Stimulated activated CD8-positive, alpha-beta memory T cell treated with anti-CD3 and anti-CD28 coated beads, Interleukin-15, amount 100 ng/mL, for 4 hours (primary cell): ENCODE data around the gene ATG13.
"Not testable (repeated sequence)": the region's sequence is repeated elsewhere in the genome, so short reads cannot be mapped to it uniquely, and the experiment has no call there.

Experiments used
- DNase-seq, 2 donors: peaks; one replicate each; pipeline ENCODE4 v3.0.0-alpha.2; 2020; ENCODE audit warnings: low read depth in 2 of 2

ATG13 gene

DNA sequence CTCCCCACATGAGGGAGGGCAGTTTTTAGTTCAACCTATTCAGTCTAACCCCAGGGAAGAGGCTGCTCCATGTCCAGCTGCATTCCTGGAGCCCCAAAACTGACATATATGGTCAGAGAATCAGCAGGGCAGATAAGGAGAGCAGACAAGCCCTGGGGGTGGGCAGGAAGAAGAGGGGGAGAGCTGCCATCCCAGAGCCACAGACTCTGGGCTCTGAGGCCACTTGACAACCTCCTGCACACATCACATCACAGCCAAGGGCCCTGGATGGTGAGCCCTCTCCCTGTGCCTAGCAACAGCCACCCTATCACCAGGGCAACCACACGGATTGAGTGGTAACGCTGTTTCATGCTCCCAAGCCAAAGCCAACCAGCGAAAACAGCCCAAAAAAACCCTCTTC lies 80.0 kb downstream of the ATG13 start:
- DNase-seq: no peak

DNA sequence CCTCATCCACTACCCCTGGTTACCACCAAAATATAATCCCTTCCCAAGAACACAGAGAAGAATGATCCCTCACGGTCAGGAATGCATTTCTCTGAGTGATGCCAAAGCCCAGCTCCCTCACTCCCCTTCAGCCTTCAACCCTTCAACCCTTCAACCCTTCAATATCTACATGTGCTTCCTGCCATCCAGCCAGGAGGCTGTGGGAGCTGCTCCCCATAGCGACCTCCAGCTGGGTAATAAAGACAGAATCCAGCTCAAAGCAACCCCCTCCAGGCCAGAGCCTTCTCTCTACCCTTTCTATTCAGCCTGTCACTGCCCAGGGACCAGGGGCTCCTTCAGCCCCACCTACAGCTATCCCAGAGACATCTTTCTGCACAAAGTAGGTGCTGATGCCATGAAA lies 80.4 kb downstream of the ATG13 start:
- DNase-seq: no peak

DNA sequence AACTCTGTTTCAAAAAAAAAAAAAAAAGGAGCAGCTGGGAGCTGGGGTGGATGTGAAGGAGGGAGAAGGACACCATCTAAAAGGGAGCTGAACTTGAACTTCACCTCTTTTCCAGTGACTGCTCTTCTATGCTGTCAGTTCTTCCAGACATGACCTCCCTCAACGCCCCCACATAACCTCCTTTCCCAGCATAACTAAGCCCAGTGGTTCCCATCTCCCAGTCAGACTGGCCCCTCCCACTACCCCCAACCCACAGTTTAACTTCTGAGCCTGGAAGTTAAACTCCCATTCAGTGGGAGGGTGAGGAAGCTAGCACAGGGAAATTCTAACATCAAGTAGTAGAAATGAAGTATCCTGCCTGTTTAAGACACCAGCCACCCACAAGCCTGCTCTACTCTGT lies 81.2 kb downstream of the ATG13 start:
- DNase-seq: no peak

DNA sequence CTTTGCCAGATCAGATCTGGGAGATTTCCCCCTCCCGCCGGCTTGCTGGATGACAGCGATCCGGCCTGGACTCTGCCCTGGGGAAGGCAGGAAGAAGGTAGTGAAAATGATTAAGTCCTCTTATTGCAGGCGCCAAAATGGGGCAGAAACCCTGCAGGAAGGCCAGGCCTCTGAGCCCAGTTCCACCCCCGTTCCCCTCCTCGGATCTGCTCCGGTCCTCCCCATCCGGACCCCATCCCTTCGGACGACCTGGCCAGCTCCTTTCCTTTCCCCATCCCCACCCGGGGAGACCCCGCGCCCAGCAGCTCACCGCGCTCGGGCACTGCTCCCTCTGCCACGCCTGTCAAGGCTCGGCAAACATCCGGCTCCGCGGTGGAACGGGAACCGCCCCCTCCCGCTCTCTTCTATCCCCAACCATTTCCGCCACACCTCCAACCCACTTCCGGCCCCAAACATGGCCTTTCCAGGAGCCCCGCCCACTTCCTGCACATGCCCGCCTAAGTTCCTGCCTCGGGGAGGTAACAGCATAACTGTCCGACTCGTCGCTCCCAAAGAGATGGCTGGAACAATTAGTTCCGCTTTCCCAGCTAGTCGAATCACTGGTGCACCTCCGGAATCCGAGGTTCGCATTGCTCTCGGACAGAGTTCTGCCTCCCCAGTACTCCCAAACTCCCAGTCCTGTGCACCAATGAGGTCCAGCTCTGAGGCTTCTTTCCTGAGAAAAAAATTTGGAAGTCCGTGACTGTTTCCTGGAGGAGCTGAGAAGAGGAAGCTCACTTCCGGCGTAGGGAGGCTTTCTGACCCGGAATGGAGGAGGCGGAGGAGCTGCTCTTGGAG lies 83.1 kb downstream of the ATG13 start, which contains the start of the genes ARHGAP1 and ZNF408:
Gene ARHGAP1, minus strand, starts transcription at position 379 of the 837 bp plus-strand sequence. CDS start 4,512 bp downstream, outside the sequence.
Gene ZNF408, plus strand, starts transcription at position 791 of the 837 bp plus-strand sequence. Its CDS starts 17 bp downstream, at position 808.
- DNase-seq: peak; percentile 97 to 99

DNA sequence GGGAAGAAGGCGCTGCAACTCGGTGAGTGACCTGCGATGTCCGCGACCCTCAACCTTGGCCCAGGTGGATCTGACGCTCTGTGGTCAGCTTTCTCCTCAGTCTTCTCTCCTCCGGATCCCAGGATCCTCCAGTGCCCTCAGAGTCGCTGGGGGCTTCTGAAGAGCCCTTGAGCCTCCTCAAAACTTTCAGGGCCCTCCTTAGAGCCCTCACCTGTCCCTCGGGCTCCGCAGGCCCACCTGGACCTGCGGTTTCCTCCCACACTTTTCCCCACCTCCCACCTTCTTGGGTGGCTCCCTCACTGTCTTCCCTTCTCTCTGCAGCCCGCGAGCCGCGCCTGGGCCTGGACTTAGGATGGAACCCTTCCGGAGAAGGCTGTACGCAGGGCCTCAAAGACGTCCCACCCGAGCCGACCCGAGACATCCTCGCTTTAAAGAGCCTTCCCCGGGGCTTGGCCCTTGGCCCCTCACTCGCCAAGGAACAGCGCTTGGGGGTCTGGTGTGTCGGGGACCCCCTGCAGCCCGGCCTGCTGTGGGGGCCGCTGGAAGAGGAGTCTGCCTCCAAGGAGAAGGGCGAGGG lies 83.8 kb downstream of the ATG13 start:
- no peak for DNase-seq

DNA sequence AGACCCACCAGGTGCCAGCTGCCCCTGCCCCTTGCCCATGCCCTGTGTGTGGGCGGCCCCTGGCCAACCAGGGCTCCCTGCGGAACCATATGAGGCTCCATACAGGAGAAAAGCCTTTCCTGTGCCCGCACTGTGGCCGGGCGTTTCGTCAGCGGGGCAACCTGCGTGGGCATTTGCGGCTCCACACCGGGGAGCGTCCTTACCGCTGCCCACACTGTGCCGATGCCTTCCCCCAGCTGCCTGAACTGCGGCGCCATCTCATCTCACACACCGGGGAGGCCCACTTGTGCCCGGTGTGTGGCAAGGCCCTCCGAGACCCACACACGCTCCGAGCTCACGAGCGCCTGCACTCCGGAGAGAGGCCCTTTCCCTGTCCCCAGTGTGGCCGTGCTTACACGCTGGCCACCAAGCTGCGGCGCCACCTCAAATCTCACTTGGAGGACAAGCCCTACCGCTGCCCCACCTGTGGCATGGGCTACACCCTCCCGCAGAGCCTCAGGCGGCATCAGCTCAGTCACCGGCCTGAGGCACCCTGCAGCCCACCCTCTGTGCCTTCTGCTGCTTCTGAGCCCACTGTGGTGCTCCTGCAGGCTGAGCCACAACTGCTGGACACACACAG lies 87.8 kb downstream of the ATG13 start:
- DNase-seq: no peak

DNA sequence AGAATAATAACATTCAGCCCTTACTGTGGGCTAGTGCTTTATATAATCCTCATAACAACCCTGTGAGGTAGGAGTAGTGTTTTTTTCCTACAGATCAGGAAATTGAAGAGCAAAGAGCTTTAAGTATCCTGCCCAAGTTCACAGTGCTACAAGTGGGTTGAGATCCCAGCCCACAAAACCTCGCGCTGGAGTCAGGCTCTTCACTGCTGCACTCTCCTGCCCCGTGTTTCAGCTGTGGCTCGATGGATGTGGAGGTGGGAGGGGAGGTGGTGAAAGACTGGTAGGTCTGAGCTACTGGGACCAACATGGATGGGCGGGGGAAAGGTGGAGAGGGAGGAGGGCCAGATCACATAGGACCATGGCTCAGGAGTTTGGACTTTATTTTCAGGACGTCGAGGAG lies 89.5 kb downstream of the ATG13 start:
- DNase-seq: no peak

DNA sequence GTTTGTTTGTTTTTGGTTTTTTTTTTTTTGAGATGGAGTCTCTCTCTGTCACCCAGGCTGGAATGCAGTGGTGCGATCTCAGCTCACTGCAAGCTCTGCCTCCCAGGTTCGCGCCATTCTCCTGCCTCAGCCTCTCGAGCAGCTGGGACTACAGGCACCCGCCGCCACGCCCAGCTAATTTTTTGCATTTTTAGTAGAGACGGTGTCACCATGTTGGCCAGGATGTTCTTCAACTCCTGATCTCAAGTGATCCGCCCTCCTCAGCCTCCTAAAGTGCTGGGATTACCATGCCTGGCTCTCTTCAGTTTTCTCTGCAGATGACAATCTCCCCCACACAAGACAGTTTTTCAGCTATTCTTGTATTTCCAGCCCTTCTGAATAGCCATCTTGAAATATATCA lies 92.0 kb downstream of the ATG13 start:
- not testable (repeated sequence) for DNase-seq

DNA sequence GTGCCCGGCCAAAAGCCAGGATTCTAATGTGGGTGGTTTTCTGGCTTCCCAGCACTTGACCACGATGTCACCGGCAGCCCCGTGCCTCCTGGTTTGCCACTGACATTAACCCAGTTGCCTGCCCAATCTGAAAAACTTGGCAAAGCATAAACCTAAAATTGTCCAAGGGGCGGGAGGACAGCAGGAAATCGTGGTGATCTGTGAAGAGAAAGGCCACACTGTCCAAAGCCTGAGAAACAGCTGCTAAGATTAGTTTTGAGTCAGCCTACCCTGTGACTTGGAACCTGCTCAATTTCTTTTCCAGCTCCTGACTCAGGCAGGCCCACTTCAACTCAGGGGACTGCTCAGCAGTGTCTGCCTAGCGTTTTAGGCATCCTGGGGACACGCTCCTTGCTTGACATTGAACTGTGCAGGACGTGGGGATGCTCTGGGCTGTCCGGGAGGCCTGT lies 93.5 kb downstream of the ATG13 start:
- no peak for DNase-seq

DNA sequence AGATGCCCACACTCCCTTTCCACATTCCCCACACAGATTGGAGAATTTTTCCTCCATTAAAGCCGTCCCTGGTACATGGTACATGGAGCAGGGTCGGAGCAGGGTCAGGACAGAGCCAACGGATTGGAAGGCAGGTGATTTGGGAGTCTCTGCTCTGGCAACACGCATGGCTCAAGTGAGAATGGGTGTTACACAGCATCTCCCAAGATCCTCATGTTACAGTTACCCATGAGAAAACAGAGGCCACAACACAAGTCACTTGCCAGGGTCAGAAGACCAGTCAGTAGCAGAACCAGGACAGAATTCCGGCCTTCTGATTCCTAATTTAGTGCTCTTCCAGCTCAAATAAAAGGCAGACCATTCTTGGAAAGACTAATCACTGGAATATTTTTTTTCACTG lies 94.0 kb downstream of the ATG13 start:
- no peak for DNase-seq

DNA sequence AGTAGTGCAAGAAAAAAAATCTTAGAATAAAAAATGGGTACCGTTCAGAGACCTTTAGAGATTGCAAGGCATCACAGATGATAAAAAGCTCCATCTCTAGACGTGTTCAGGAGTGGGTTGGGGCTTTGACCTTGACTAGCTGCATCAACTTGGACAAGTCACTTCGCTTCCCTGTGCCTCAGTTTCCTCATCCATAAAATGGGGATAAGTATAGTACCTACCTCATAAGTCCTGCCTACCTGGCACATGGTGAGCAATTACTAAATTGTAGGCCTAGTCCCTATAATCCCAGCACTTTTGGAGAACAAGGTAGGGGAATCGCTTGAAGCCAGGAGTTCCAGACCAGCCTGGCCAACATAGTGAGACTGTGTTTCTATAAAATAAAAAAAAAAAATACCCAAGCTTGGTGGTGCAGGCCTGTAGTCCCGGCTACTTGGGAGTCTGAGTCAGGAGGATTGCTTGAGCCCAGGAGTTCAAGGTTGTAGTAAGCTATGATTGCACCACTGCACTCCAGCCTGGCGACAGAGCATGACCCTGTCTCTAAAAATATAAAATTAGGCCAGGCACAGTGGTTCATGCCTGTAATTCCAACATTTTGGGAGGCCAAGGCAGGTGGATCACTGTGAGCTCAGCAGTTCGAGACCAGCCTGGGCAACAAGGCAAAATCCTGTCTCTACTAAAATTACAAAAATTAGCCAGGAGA lies 95.7 kb downstream of the ATG13 start:
- no peak for DNase-seq

DNA sequence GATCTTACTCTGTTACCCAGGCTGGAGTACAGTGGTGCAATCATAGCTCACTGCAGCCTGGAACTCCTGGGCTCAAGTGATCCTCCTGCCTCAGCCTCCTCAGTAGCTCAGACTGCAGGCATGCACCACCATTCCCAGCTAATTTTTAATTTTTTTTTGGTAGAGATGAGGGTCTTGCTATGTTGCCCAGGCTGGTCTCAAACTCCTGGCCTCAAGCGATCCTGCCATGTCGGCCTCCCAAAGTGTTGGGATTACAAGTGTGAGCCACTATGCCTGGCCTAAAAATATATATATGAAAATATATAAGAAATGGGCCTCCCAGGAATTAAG lies 100.4 kb downstream of the ATG13 start:
- DNase-seq: not testable (repeated sequence)

DNA sequence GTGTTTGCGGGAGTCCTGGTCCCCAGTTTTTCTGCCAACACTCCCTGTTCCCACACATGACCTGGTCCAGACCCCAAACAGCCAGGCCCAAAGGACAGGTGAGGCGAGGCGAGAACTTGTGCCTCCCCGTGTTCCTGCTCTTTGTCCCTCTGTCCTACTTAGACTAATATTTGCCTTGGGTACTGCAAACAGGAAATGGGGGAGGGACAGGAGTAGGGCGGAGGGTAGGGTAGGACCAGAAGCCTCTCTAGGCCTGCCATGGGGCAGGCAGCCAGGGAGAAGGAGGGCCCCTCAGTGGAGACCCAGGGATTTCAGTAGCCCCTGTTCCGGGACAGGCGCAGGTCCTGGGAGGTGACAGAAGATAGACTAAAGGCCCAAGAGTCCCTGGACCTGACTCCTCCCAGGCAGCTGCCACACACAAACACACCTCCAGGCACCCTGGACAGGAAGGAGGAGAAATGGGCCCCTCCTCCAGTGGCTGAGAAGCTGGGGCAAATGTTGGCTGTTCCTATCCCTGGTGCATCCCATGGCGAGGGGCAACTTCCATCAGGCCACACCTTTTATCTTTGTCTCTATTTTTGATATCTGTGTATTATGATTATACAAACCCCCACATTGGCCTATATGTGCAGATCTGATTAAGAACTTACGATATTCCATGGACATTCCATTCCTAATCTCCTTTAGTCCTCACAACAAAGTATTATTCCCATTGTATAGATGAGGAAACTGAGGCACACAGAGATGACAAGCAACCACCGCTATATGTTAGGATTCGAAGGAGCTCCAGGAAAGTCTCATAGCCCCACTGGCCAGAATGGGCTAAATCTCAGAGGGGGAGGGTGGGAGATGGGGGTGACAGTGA lies 101.0 kb downstream of the ATG13 start:
- no peak for DNase-seq

DNA sequence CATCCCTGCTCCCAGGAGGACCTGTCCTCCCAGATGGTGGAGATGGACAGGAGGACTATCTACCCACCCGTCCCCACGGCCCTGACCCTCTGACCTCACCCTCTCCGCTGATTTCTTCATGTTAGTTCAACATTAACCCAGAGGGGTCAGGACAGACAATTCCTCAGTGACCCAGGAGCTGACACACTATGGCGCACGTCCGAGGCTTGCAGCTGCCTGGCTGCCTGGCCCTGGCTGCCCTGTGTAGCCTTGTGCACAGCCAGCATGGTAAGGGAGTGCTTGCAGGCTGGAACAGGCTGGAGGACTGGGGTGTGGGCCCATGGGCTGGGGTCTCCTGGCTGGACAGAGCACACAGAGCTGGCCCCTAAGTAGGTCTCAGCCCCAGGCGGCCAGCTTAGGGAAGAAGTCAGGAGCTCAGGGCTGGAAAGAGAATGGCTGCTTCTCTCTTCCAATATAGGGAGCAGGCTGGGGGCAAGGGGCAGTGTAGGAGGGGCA lies 101.7 kb downstream of the ATG13 start, which contains the start of gene F2:
Gene F2, plus strand, starts transcription at position 166 of the 495 bp plus-strand sequence. Its CDS starts 23 bp downstream, at position 189.
- no peak for DNase-seq

DNA sequence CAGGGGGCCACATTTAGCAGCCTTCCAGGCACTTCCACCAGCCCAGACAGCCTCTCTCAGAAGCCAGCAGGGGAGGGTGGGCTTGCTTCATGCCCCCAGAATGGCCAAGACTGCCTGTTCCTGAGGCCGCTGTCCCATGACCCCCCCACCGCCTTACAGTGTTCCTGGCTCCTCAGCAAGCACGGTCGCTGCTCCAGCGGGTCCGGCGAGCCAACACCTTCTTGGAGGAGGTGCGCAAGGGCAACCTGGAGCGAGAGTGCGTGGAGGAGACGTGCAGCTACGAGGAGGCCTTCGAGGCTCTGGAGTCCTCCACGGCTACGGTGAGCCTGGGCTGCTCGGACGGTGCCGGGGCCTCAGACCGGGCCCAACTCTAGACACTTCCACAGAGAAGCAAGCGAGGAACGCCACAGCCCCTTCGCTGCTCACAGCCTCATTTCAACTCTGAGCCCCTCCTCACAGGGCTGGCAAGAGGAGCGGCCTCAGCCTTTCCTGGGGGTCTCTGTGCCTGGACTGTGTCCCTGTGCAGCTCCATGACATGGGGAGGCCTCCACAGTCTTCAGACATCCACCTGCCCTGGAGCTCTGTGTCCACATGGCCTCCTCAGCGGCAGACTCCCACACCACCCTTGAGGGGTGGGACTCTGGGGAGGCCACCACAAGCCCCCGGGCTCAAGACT lies 102.3 kb downstream of the ATG13 start:
- no peak for DNase-seq

DNA sequence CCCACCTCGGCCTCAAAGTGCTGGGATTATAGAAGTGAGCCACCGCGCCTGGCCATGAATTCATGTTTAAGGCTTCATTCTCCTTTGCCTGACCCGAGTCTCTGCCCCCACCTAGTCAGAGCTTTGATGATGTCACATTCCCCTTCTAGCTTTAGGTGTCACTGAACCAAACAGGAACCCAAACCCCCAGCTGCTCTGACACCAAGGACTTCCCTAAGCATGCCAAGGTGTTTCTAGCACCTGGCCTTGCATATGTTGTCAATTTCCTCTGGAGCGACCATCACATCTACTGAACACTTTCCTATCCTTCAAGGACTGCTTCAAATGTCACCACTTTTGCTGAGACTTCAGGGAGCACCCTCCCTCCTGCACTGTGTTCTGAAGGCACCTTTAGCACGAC lies 103.9 kb downstream of the ATG13 start:
- no peak for DNase-seq

DNA sequence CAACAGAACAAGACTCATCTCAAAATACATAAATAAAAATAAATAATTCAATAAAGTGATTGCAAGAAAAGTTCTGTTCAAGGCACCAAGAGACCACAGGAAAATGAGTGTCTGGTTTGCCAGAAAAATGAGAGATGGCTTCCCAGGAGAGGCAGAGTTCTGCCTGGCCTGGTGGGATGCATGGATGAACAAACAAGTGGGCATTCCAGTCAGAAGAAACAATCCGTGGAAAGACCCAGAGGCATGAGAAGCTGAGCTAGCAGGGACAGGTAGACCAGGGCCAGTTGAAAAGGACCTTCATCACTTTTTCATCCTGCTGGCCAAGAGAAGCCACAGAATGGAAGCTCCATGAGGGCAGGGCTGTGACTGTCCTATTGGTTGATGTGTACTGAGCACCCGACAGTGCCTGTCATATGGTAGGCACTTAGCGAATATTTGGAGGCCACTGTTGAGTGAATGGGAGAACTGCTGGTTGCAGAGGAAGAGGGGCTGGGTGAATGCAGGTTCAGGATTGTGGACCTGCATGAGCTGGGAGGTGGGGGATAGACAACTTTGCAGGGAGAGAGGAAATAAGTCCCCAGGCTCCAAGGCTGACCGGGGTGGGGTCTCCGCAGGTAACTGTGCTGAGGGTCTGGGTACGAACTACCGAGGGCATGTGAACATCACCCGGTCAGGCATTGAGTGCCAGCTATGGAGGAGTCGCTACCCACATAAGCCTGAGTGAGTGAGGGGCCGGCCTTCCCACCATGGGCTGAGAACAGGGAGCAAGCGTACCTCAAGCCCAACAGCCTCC lies 105.4 kb downstream of the ATG13 start:
- DNase-seq: no peak

DNA sequence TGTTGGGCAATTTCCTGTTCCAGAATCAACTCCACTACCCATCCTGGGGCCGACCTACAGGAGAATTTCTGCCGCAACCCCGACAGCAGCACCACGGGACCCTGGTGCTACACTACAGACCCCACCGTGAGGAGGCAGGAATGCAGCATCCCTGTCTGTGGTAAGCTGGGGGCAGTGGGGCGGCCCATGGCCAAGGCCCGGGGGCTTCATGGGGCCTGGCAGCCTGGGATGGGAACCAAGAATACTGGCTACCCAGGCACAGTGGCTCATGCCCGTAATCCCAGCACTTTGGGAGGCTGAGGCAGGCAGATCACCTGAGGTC lies 106.0 kb downstream of the ATG13 start:
- no peak for DNase-seq

DNA sequence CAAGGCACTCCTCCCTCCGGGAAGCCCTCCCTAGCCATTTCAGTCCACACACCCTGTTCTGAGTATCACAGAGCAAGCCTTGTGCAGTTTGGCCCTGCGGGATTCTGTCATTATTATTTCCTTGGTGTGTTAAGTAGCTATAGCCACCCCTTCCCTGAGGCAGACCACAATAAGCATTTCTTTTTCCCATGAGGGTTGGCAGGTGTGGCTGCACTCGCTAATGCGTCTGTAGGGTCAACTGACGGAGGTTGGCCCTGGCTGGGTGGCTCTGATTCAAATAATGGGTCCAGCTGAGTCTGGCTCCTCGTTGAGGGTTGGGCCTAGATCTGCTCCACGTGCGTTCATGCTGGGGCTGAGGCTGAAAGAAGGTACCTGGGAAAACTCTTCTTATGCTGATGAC lies 106.7 kb downstream of the ATG13 start:
- no peak for DNase-seq
